IPS DF 19.7 (cell line): Measurements from ENCODE around the gene TMEM72.

ENCODE experiments used
- DNase-seq: peaks from one replicate; pipeline ENCODE4 v3.0.0-alpha.2; 2013; ENCODE audit warnings: low read depth, low spot score

TMEM72 gene

DNA sequence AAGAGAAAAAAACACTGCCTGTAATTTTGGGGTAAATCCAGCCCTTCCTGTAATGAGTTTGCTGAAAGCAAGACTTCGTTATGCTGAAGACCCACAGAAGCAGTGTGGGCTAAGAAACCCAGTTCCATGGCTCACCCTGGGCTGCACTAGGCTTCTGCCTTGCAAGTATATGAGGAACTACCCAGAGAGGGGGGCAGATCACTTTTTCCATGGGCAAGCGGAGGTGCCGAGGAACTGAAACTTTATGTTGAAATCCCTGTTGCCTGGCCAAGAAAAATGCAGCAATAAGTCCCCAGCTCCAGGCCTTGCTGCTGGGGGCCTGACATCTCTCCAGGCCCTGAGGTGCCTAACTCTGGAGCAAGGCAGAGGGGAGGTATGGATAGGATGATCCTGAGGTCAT is 57.0 kb downstream of the TMEM72 start:
- DNase-seq, result no peak

DNA sequence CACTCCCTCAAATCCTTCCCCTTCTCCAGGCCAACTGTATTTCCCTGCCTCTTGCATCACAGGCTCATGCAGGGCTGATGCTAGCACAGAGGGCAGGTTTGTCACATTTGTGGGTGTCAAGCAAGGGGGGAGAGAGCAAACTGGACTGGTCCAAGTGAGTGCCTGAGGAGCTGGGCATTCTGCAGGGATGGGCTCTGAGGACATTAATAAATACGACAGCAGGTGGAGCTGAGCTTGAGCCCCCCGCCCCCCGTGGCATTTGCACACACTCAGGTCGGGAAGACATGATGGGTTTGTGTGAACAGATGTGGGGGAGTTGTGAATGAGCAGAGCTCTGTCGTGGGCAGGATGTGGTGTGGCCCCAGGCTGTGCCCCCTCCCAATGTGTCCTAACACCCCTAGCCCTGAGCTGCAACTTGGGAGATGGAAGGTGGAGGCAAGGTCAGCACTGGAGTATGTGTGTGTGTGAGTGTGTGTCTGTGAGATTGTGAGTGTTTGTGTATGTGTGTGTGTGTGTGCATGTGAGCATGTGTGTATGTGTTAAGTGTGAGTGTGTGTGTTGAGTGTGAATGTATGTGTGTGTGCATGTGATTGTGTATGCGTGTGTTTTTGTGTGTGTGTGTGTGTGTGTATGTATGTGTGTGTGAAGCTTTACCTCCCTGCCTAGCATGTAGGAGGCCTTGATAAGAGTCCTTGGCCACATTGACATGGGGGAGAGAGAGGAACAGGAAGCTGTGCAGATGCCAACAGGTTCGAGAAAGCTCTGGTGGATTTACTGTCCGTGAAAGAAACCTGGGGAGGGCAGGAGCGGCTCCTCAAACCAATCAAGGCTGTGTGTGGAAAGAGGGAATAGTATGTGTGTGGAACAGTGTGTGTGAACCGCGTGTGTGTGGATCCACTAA is 57.6 kb downstream of the TMEM72 start:
- DNase-seq, result no peak

DNA sequence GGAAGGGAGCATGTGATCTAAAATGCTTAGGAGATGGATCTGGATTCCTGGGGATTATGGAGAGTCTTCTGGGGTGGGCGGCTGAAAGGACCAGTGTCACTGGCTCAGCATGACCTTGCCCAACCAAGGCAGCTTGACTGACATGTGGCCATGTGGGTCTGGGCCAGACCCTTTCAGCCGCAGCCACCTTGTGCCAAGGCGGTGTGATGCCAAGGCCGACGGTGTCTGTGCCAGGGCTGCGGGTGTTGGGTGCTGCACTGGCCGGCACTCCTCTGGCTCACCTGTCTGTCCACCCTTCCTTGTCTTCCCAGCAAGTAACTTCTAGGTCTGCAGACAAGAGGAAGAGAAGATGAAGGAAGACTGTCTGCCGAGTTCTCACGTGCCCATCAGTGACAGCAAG is 58.7 kb downstream of the TMEM72 start:
- DNase-seq, result no peak

DNA sequence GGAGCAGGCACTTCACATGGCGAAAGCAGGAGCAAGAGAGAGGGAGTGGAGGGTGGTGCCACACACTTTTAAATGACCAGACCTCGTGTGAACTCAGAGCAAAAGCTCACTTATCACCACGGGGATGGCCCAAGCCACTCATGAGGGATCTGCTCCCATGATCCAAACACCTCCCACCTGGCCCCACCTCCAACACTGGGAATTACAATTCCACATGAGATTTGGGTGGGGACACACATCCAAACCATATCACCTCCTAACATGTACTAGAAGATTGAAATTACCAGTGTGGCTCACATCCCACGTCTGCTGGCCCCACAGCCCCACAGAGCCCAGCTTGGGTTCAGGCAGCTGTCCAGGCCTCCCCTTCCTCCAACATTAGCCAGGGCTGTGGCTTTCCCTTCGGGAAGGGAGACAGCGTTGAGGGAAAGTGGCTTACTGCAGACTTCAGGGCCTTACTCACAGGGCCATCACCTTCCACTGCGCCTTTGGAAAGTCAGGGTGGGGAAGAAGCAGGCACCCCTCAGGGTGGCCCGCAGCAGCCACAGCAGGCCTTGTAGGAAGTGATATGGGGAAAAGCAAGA is 59.8 kb downstream of the TMEM72 start:
- DNase-seq, result no peak

DNA sequence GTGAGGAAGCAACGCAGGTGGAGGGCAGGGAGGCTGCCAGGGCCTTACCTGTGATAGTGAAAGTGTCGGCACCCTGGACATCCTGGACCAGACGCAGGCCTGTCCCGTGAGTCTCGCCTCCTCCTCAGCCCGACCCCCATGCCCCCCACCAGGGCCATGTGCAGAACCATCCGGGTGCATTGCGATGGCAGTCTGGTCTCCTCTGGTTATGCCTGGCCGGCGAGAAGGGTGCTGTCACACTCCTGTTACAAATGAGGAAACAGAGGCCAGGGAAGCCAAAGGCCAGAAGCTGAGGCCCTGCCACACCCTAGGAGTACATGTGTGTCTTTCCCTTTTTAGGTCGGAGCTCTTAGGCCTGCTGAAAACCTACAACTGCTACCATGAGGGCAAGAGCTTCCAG is 60.3 kb downstream of the TMEM72 start:
- no peak for DNase-seq

DNA sequence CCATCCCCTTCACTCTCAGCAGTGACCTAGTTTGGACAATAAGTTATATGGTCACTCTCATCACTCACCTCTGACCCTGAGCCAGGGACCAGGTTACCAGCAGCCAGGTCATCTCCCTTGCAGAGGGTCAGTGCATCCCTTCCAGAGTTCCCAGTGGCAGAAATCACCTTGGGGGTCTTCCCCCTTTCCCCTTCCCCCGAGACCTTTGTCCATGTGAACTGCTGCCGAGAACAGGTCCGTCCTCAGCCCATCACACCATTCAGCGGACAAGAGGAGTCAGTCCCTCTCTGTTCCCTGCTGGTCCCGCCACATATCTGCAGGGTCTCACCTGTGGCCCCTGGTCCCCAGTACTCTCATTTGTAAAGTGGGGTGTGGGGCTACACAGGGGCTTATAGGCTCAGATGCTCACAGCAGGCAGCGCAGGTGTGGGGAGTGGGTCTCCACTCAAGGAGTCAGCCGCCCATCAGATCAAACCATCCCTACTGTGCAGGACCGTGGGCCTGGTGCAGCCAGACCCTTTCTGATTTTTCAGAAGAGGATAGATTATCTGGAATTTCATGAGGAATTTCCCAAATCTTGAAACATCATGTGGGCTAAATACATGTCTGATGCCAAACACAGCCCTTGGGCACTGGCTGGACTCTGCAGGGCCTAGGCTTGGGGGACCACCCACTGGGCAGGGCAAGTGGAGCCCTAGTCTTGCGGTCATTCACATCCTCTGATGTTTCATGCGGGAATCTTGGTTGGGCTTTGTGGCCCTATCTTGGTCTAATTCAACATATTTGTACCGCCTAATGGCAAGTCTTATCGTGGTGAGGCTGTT is 61.0 kb downstream of the TMEM72 start:
- no peak for DNase-seq

DNA sequence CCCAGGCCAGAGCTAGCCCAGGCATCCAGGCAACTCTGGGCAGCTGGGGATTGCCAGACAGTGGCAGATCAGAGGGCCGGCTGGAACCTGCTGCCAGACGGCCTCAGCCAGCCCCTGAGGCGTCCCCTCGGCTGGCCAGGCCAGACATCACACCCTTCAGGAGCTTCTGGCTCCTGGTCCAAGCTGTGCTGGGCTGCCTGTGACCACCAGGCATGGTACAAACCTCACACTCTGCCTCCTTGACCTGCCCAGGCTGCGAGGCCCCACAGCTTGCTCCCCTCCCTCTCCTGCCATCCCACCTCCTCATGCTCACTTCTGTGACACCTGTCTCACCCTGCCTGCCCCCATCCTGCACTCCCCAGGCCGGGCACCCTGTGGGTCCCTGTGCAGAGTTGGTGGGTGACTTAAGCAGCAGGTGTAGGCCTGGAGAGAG is 61.8 kb downstream of the TMEM72 start:
- no peak for DNase-seq

DNA sequence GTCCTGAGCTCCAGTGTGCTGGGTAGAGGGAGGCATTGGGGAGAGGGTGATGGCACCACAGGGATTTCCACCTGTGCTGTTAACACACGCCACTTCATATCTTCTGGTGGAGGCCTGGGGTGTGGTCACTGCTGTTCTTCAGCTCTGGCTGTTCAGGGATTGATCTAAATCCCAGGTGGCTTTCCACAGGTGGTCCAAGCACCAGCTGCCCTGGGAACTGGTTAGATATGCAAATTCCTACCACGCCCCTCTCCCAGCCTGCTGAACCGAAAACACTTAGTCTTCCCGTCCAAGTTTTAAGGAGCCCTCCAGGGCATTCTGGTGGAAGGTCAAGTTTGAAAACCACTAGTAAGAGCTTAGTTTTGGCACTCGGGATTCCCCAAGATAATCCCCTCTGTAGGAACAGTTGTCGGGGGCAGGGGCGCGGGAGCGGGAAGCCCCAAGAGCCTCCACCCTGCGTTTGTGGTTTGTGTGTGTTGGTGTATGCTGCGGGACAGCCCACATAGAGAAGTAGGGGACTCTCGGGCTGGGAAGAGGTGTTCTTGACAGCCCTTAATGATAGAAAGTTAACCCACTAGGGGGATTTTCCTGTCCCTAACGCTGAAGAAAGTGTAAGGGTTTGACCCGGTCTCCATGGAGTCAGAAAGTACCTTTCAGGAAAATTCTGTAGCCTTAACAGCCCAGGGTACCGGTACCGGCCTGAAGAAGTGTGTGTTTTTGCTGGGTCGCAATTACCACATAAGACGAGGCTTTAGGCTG is 62.4 kb downstream of the TMEM72 start:
- no peak for DNase-seq

DNA sequence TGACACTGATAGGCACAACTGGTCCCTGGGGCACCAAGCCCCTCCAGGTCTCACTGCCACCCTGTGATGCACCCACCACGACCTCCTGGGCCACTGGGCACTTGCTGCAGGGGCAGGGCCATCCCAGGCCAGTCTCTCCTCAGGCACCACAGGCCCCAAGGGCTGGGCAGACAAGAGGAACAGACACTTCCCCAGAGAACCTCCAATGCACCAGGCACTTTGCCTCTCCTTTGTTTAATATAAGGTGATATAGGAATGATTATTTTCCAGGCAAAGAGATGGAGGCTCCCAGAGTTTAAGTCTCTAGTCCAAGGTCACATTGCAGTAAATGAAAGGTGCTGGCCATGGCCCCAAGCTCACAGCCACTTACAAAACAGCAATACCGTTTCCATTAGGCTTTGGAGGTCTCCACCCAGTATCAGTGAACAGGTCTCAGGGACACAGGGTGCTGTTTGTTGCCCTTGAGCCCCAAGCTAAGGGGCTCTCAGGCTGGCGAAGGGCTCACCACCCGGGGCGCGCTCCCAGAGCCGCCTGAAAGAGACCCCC is 63.0 kb downstream of the TMEM72 start:
- DNase-seq, result no peak

DNA sequence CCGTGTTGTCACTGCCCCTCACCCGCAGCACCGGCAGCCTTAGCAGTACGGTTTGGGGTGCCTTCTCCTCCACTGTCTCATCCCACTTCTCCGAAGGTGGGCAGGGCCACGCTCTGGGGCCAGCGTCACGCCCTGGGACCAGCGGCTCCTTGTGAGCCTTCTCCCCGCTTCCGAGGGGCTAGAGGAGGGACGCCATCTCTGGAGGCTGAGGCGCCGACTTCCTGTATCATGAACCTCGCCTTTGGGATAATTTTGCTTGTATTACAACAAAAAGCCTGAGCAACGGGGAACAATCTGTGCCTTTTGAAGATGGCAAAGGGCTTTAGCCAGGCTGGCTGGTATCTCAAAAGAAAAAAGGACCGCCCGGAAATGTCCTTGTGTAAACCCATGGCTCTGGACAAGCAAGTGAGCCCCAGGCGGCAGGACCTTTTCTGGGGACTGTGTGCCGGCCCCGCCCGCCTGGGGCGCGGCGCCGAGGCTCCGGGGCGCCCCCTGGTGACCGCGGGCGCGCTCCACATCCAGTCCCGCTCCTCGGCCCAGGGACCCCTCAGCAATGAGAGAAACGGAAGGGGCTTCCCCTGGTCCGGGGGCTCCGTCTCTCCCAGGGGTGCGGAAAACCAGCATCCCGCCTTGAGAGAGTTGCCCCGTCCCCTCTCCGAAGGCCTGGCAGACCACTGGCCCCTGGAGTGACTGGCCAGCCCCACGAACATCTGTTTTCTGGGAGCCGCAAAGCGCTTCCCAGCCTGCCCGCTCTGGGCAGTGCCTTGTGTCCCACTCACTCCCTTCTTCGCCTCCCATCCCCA is 63.7 kb downstream of the TMEM72 start:
- no peak for DNase-seq

DNA sequence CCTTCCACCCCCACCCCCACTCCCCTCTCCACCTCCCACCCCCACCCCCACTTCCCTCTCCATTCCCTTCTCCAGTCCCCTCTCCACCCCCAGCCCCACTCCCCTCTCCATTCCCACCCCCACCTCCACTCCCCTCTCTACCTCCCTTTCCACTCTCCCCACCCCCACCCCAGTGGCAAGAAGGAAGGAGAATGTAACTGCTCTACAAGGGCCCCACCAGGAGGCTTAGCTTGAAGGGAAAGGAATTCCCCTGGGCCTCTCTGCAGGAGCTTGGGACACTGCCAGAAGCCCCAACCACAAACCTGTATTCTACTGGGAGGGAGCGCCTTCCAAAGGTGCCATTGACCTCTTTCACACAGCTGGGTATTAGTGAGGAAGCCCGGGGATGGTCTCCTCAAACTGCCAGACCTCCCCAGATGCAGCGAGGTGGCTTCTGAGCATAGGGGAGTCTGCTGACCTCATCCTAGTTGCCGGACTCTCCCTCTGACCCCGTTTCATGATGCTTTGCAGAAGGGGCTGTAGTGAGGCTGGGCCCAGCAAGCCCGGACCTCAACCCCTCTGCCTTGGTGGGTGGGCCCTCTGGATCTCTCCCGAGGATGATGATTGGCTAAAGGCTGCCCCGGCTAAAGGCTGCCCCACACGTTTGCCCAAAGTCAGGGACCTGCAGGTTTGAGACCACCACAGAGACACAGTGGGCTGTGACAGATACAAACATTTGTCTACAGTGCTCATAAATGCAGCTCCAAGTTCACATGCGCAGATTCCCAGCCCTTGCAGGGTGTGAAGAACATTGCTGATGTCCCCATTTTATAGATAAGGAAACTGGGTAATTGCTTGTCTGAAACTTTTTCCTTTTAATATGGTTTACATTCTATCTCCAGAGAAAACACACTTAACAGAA is 64.5 kb downstream of the TMEM72 start:
- no peak for DNase-seq

DNA sequence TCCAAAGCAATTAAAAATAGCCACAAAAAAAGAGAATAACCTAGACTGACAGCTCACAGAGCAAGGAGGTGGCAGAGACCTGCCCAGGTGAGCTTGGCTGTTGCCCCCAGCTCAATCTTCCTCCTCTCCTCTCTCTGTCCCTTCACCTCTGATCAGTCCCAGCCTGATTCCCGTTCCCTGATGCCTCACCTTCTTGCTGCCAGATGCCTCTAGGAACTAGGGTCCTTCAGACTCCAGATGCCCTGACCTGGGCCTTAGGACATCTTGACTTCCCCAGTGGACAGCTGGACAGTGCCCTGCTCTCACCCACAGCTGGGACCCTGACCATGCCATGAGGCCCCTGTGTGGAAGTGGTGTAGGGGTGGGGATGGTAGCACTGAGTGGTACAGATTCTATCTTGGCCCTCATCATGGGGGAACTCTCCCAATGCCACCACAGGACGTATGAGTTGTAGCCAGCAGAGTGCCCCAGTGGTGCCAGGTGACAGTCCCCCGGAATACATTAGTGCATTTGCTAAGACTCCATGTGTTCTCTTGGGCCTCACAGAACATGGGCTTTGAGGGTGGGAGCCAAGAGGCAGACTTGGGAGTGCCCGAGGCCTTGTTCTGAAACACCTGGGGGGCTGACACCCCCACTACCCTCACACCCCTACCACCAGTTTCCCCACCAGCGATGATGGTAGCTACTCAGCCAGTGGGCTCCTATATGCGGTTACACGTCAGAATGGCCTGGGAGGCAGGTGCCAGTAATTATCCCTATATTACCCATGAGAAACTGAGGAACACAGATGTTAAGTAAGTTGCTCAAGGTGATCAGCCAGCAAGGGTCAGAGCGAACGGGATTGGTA is 65.4 kb downstream of the TMEM72 start:
- no peak for DNase-seq

DNA sequence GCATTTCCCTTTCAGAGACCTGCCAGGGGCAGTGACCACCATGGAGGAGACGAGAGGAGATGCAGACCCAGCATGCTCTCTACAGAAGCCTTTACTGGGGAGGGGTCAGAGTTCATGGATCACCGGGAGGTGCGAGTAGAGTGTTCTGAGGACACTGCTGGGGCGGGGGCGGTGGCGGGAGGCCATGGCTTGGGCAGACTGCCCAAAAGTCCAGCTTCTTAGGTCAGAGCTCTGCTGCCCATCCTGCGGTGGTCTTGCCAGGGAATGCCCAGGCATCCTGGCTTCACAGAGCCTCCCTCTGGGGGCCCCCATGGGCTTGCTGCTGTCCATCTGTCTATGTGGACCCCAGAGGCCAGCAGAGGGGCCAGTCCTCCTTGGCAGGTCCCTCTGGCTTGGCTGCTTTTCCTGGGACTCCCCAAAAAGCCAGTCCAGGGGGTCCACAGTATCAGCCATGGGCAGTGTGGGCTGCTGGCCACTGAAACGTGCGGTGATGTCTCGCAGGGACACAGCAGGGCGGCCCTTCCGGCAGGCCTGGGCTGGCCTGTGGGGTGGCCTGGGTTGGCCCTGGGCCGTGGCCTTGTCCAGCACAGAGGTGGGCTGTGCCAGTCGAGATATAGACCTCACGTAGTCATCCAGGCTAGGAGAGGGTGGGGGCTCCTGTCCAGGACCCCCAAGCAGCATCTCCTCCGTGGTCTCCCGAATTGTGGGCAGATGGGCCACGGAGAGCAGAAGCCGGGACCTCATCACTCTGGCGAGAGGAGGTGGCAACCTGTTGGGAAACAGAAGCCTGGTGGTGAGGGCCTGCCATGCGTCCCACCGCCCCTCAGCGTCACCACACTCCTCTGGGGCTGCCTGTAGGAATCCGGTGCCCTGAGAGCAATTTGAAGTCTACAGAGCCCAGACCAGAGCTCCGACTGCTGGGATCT is 66.4 kb downstream of the TMEM72 start:
- DNase-seq, result no peak

DNA sequence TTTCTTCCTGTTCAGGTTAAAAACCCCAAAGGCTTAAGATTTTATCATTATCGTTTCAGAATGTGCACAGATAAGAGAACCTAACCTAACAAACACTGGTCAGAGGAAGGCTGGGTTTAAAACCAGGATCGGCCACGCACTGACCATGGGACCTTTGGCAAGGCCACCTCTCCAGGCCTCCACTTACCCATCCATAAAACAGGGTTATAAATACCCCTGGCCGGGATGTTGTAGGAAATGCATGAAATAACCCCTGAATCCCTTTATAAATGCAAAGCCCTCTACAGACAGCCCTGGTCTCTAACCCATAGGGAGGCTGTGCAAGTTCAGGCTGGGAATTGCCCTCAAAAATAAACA is 67.1 kb downstream of the TMEM72 start:
- no peak for DNase-seq

DNA sequence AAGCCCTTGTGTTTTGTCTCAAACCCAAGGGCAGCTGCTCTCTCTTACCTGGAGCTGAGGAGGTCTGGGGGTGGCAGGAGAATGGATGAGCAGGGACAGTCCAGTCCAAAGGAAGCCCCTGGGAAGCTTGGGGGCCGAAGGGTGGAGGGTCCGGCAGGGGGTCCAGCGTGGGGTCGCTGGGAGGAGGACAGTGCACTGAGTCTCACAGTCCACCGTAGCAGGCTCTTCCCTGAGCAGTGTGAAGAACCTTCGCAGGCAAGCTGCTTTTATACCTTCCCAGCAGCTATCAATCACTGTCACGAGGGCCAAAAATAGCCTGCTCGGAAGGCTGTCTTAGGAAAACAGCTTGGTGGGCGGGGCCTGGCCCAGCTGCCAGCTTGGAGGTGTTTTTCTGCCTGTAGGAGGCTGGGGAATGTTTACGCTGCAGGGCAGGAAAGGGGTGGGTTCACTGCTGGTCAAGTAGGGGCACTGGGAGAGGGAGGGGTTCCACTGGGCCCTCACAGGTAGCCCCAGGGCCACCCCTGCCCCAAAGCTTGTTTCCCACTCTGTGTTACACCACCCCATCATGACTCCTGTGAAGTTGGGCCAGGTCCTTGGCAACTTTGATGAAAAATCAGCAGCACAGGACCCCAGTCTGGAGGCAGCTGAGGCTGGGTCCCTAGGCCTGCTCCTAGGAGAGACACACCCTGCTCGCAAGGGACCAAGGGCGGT is 67.6 kb downstream of the TMEM72 start, which contains the start of gene DEPP1:
TSS of gene DEPP1 (minus strand) at position 240 of the 711 bp plus-strand sequence. CDS start 779 bp downstream, outside the sequence.
- no peak for DNase-seq

DNA sequence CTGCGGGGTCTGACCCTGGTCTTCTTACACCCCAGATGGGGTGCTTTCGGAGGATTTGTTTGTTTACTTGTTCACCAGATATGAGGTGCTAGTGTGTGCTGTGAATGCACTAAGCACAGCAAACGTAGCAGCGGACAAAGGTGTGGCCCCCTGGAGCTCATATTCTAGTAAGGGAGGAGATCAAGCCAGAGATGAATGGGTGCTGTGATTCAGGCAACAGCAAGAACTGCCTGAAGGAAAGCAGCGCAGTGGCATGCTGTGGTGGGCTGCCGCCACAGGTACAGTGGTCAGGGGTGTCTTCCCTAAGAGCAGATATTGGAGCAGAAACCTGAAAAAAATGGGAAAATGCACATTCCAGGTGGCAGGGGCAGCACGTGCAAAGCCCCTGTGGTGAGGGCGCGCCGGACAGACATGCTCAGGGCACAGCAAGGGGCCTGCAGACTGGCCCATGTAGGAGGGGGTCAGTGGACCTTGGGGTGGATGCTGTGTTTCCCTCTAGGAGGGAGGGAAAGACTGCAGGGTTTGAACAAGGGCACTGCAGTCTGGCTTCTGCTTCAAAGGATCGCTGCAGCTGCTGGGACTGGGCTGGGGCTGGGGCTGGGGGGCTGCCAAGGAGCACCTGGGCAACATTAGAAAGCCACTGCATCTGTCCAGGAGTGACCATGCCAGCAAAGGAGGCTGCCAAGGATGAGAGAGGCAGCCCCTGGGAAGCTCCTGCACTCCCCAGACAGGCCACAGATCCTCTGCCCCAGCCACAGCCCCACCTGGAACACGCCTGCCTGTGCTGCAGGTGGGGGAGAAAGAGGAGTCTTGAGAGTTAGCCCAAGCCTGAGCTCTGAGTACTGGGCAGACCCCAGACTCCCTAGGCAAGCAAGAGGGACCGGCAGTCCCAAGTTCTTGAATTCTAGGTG is 68.4 kb downstream of the TMEM72 start:
- DNase-seq, result no peak
